HepG2 (cell line): Measurements from ENCODE around the gene LITAFD. TPM values are rescaled to one million over a fixed set of nuclear protein-coding genes. Genes with fewer than 3 reads are reported as not detected.
A peak's percentile ranks its signal among the peaks of the same experiment; 100 is the strongest.

Experiments
- ASH2L ChIP-seq: fragments of 300-600, 200-600 bp; sonication (generic); IDR thresholded peaks from 2 replicates; pipeline ENCODE4 v1.7.0; 2017; ENCODE audit warnings: low read depth, mild to moderate bottlenecking, moderate library complexity, mixed read lengths, low read length; ENCODE audit not compliant: insufficient read length
- CHCHD3 ChIP-seq: sonication (generic); formaldehyde crosslinking; IDR thresholded peaks from 2 replicates; pipeline ENCODE4 v1.8.0; 2022; ENCODE audit warnings: mild to moderate bottlenecking, missing genetic modification reagents, moderate library complexity
- DPF2 ChIP-seq: sonication (generic); formaldehyde crosslinking; IDR thresholded peaks from 2 replicates; pipeline ENCODE4 v1.4.0; 2020; ENCODE audit warnings: mild to moderate bottlenecking, low read depth, missing genetic modification reagents, borderline replicate concordance
- ETV6 ChIP-seq: sonication (generic); formaldehyde crosslinking; conservative IDR thresholded peaks from 2 replicates; pipeline ENCODE4 v1.4.0; 2020; ENCODE audit warnings: missing genetic modification reagents
- FLYWCH1 ChIP-seq: sonication (generic); formaldehyde crosslinking; IDR thresholded peaks from 2 replicates; pipeline ENCODE4 v1.8.1; 2023; ENCODE audit warnings: mild to moderate bottlenecking, missing genetic modification reagents
- KLF16 ChIP-seq, 2 experiments: sonication (generic) in 1 of 2; formaldehyde crosslinking in 1 of 2; IDR thresholded peaks; 2 replicates each; pipeline versions ENCODE4 v1.6.1 to v1.8.0; 2016 to 2023; ENCODE audit warnings: missing genetic modification reagents in 2 of 2, missing compliant biosample characterization in 1 of 2
- PPARG ChIP-seq: conservative IDR thresholded peaks from 2 replicates; pipeline ENCODE4 v1.6.1; 2016; ENCODE audit warnings: missing biosample characterization, missing genetic modification reagents
- ZBTB7B ChIP-seq: sonication (generic); formaldehyde crosslinking; IDR thresholded peaks from 2 replicates; pipeline ENCODE4 v1.4.0; 2020; ENCODE audit warnings: missing genetic modification reagents
- ZFYVE20 ChIP-seq: sonication (generic); formaldehyde crosslinking; IDR thresholded peaks from 2 replicates; pipeline ENCODE4 v1.8.0; 2023; ENCODE audit warnings: low read depth, mild to moderate bottlenecking, moderate library complexity, missing genetic modification reagents, borderline replicate concordance
- ZMYM3 ChIP-seq: sonication (generic); formaldehyde crosslinking; IDR thresholded peaks from 2 replicates; pipeline ENCODE4 v1.5.1; 2020; ENCODE audit warnings: mild to moderate bottlenecking, missing genetic modification reagents
- ZNF329 ChIP-seq: sonication (generic); formaldehyde crosslinking; IDR thresholded peaks from 2 replicates; pipeline ENCODE4 v1.9.0; 2021; ENCODE audit warnings: low read depth, mild to moderate bottlenecking, missing genetic modification reagents
- ZNF496 ChIP-seq: sonication (generic); formaldehyde crosslinking; IDR thresholded peaks from 2 replicates; pipeline ENCODE4 v1.8.1; 2023; ENCODE audit warnings: mild to moderate bottlenecking, moderate library complexity, missing genetic modification reagents; ENCODE audit not compliant: insufficient replicate concordance
- ZNF607 ChIP-seq: sonication (generic); formaldehyde crosslinking; IDR thresholded peaks from 2 replicates; pipeline ENCODE4 v1.5.1; 2020; ENCODE audit warnings: missing genetic modification reagents, mild to moderate bottlenecking, borderline replicate concordance
- polyA plus RNA-seq, 8 experiments: library from polyadenylated mRNA; depleted of rRNA in 3 of 8; stranded (reverse) in 7 of 8; unstranded in 1 of 8; fragments of >200 nt; fragmentation: Illumina TruSeq in 4 of 8; extraction: Trizol in 4 of 8; gene quantifications; 2 replicates each; pipeline versions ENCODE4 v1.2.1 to v1.2.3, GENCODE V29; 2011 to 2016; ENCODE audit warnings: low read depth in 4 of 8, missing spikeins in 1 of 8, mixed read lengths in 1 of 8; ENCODE audit not compliant: insufficient read depth in 1 of 8
- total RNA-seq, 5 experiments: library from RNA; depleted of rRNA; stranded (reverse); fragments of >200 nt; fragmentation: Illumina TruSeq; extraction: Trizol; gene quantifications; 2 replicates each; pipeline ENCODE4 v1.2.3, GENCODE V29; 2016; ENCODE audit warnings: low read depth in 1 of 5
- TF ChIP-seq, protein P1 (sequence below): IDR thresholded peaks from 2 replicates; pipeline ENCODE4 v1.6.1; 2016; ENCODE audit warnings: low read depth
- TF ChIP-seq, protein P2 (sequence below): sonication (generic); formaldehyde crosslinking; IDR thresholded peaks from 2 replicates; pipeline ENCODE4 v1.9.0; 2021; ENCODE audit warnings: missing genetic modification reagents, borderline replicate concordance
- TF ChIP-seq, protein P3 (sequence below): sonication (generic); formaldehyde crosslinking; IDR thresholded peaks from 2 replicates; pipeline ENCODE4 v1.4.0; 2020; ENCODE audit warnings: missing genetic modification reagents

The LITAFD gene
- total and polyA plus RNA-seq, 2 of the 13 experiments (the other 11 are each of a cell fraction or from before 2014, with no cell fraction given), result not detected

DNA sequence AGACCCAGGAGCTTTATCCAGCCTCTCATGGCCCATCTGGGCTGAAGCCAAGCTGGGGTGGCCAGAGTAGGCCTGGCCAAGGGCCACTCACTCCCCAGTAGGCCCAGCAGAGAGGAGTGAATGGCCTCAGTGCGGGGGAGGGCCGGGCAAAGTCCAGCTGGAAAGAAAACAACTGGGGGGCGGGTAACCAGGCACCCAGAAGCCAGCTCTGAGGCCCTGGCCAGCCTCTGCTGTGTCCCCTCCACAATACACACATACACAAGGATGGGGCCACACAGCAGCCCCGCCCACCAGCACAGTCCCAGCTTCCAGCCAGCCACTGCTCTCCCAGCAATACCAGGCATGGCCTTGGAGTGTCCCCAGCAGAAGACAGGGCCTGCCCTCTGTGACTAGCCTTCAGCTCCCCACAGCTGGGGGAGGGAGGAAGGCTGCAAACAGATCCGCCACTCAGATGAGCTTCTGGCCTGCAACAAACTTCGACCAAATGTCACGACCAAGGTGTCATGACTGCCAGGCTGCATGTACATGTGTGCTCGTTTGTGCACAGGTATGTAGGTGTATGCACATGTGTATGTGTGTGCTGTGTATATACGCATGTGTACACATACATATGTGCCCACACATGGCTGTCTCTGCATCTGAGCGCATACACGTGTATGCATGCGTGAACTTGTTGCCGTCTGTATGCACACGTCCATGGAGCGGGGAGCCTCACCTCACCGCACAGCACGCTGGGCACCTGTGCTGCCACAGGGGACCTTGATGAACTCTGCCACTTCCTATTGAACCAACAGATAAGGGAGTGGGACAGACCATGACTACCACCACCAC, 18.3 kb upstream of the LITAFD start (continued):
- TF ChIP-seq ZNF607 (CRISPR knock-in tag) (peak; percentile 96; the same call in 1 of the 2 replicates), CHCHD3 (0 out of 2 replicates have a peak, but pooled peaks have one; percentile 4), ASH2L (peak; percentile 98), ZFYVE20 (CRISPR knock-in tag) (no peak), KLF16 (CRISPR knock-in tag; IDR thresholded peaks at IDR 0.05) (peak in 1 of 2 experiments; percentile 98; a peak in 2 of 4 replicates), ZBTB7B (CRISPR knock-in tag) (peak; percentile 99), FLYWCH1 (CRISPR knock-in tag) (no peak), ZNF496 (CRISPR knock-in tag) (peak; percentile 16), ETV6 (CRISPR knock-in tag) (peak; percentile 14; the same call in 1 of the 2 replicates), ZNF329 (CRISPR knock-in tag) (no peak), PPARG (peak; percentile 69), DPF2 (CRISPR knock-in tag) (peak; percentile 94), ZMYM3 (CRISPR knock-in tag) (peak; percentile 93)
- TF ChIP-seq, protein P1, sequence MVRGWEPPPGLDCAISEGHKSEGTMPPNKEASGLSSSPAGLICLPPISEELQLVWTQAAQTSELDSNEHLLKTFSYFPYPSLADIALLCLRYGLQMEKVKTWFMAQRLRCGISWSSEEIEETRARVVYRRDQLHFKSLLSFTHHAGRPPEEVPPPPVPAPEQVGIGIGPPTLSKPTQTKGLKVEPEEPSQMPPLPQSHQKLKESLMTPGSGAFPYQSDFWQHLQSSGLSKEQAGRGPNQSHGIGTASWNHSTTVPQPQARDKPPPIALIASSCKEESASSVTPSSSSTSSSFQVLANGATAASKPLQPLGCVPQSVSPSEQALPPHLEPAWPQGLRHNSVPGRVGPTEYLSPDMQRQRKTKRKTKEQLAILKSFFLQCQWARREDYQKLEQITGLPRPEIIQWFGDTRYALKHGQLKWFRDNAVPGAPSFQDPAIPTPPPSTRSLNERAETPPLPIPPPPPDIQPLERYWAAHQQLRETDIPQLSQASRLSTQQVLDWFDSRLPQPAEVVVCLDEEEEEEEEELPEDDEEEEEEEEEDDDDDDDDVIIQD (CRISPR knock-in tag), result peak; percentile 53; the same call in 1 of the 2 replicates
- TF ChIP-seq, protein P2, sequence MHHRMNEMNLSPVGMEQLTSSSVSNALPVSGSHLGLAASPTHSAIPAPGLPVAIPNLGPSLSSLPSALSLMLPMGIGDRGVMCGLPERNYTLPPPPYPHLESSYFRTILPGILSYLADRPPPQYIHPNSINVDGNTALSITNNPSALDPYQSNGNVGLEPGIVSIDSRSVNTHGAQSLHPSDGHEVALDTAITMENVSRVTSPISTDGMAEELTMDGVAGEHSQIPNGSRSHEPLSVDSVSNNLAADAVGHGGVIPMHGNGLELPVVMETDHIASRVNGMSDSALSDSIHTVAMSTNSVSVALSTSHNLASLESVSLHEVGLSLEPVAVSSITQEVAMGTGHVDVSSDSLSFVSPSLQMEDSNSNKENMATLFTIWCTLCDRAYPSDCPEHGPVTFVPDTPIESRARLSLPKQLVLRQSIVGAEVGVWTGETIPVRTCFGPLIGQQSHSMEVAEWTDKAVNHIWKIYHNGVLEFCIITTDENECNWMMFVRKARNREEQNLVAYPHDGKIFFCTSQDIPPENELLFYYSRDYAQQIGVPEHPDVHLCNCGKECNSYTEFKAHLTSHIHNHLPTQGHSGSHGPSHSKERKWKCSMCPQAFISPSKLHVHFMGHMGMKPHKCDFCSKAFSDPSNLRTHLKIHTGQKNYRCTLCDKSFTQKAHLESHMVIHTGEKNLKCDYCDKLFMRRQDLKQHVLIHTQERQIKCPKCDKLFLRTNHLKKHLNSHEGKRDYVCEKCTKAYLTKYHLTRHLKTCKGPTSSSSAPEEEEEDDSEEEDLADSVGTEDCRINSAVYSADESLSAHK, result no peak
- TF ChIP-seq, protein P3, sequence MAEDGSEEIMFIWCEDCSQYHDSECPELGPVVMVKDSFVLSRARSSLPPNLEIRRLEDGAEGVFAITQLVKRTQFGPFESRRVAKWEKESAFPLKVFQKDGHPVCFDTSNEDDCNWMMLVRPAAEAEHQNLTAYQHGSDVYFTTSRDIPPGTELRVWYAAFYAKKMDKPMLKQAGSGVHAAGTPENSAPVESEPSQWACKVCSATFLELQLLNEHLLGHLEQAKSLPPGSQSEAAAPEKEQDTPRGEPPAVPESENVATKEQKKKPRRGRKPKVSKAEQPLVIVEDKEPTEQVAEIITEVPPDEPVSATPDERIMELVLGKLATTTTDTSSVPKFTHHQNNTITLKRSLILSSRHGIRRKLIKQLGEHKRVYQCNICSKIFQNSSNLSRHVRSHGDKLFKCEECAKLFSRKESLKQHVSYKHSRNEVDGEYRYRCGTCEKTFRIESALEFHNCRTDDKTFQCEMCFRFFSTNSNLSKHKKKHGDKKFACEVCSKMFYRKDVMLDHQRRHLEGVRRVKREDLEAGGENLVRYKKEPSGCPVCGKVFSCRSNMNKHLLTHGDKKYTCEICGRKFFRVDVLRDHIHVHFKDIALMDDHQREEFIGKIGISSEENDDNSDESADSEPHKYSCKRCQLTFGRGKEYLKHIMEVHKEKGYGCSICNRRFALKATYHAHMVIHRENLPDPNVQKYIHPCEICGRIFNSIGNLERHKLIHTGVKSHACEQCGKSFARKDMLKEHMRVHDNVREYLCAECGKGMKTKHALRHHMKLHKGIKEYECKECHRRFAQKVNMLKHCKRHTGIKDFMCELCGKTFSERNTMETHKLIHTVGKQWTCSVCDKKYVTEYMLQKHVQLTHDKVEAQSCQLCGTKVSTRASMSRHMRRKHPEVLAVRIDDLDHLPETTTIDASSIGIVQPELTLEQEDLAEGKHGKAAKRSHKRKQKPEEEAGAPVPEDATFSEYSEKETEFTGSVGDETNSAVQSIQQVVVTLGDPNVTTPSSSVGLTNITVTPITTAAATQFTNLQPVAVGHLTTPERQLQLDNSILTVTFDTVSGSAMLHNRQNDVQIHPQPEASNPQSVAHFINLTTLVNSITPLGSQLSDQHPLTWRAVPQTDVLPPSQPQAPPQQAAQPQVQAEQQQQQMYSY, result 0 out of 2 replicates have a peak, but pooled peaks have one; percentile 69
